IMR-90 (cell line): Measurements from ENCODE around the gene MFRP. TPM values are rescaled to one million over a fixed set of nuclear protein-coding genes. Genes with fewer than 3 reads are reported as not detected.

Source experiments
- ATAC-seq: fragments of 200-7000 bp; cut with Tn5 transposase; 2 replicates; pipeline ENCODE4 v1.9.1; 2020; ENCODE audit warnings: low read depth, mild to moderate bottlenecking, moderate library complexity
- BruUV-seq: library from RNA; stranded (reverse); fragments of 400-500 nt; replicated peaks from 2 replicates; lab custom pipeline; 2021; lab: Mats Ljungman, UMichigan
- CTCF ChIA-PET: fragments of 300-600 bp; formaldehyde crosslinking; extraction: SDS; loops from one replicate; lab custom pipeline; 2021; ENCODE audit warnings: antibody characterized with exemption; lab: Yijun Ruan, JAX
- POLR2A ChIA-PET: fragments of 300-600 bp; sonication (Branson Sonifier 250); formaldehyde crosslinking; loops from one replicate; lab custom pipeline; 2022; ENCODE audit warnings: antibody characterized with exemption; ENCODE audit not compliant: unreplicated experiment; lab: Charles Lee
- DNase-seq: peaks from one replicate; pipeline ENCODE4 v3.0.0; 2013
- H2AFZ ChIP-seq: replicated peaks from 2 replicates; pipeline ENCODE3; 2013; ENCODE audit warnings: low read length, mild to moderate bottlenecking; ENCODE audit not compliant: poor library complexity
- H2AK5ac ChIP-seq: 2 replicates; pipeline ENCODE4 v1.6.1; 2013; ENCODE audit warnings: low read depth, low read length, inconsistent platforms
- H2AK9ac ChIP-seq: replicated peaks from 2 replicates; pipeline ENCODE3; 2013; ENCODE audit warnings: mild to moderate bottlenecking, low read depth, low read length, moderate library complexity; ENCODE audit not compliant: poor library complexity
- H2BK120ac ChIP-seq: 2 replicates; pipeline ENCODE4 v1.6.1; 2013; ENCODE audit warnings: low read depth, low read length, inconsistent platforms
- H2BK15ac ChIP-seq: 3 replicates; pipeline ENCODE4 v1.6.1; 2013; ENCODE audit warnings: low read depth, low read length, inconsistent platforms
- H2BK20ac ChIP-seq: 2 replicates; pipeline ENCODE4 v1.6.1; 2013; ENCODE audit warnings: low read depth, mild to moderate bottlenecking, inconsistent platforms, low read length, moderate library complexity
- H2BK5ac ChIP-seq: 2 replicates; pipeline ENCODE4 v1.6.1; 2013; ENCODE audit warnings: mild to moderate bottlenecking, low read depth, low read length, inconsistent platforms; ENCODE audit not compliant: poor library complexity, severe bottlenecking
- H3K14ac ChIP-seq: replicated peaks from 2 replicates; pipeline ENCODE4 v1.6.1; 2013; ENCODE audit warnings: low read depth, low read length, inconsistent platforms
- H3K18ac ChIP-seq: 2 replicates; pipeline ENCODE4 v1.6.1; 2013; ENCODE audit warnings: low read depth, low read length, control low read depth
- H3K23ac ChIP-seq: 2 replicates; pipeline ENCODE4 v1.6.1; 2013; ENCODE audit warnings: low read depth, low read length, inconsistent platforms
- H3K27ac ChIP-seq: 2 replicates; pipeline ENCODE4 v1.5.1; 2013; ENCODE audit warnings: mild to moderate bottlenecking, control low read depth, low read length; ENCODE audit not compliant: insufficient read depth
- H3K27me3 ChIP-seq: 2 replicates; pipeline ENCODE4 v1.6.1; 2013; ENCODE audit warnings: low read length; ENCODE audit not compliant: control insufficient read depth, insufficient read depth
- H3K36me3 ChIP-seq: 2 replicates; pipeline ENCODE4 v1.6.1; 2013; ENCODE audit warnings: low read length, mixed read lengths; ENCODE audit not compliant: control insufficient read depth, insufficient read depth
- H3K4ac ChIP-seq: 2 replicates; pipeline ENCODE4 v1.6.1; 2013; ENCODE audit warnings: low read depth, low read length, inconsistent platforms
- H3K4me1 ChIP-seq: 2 replicates; pipeline ENCODE4 v1.6.1; 2013; ENCODE audit warnings: low read length, mixed read lengths; ENCODE audit not compliant: control insufficient read depth, insufficient read depth
- H3K4me2 ChIP-seq: 2 replicates; pipeline ENCODE4 v1.6.1; 2013; ENCODE audit warnings: low read depth, mild to moderate bottlenecking, control low read depth, low read length, moderate library complexity
- H3K4me3 ChIP-seq: 2 replicates; pipeline ENCODE4 v1.5.1; 2013; ENCODE audit warnings: low read depth, mild to moderate bottlenecking, control low read depth, low read length, moderate library complexity; ENCODE audit not compliant: insufficient read depth
- H3K56ac ChIP-seq: 2 replicates; pipeline ENCODE4 v1.6.1; 2013; ENCODE audit warnings: low read length, inconsistent platforms; ENCODE audit not compliant: insufficient read depth; ENCODE audit errors: extremely low read depth
- H3K79me1 ChIP-seq, 2 experiments: 2 replicates each; pipeline ENCODE4 v1.6.1; 2013; ENCODE audit warnings: low read length in 2 of 2, inconsistent platforms in 1 of 2, low read depth in 1 of 2
- H3K9ac ChIP-seq: 2 replicates; pipeline ENCODE4 v1.6.1; 2013; ENCODE audit warnings: low read depth, low read length, control low read depth
- H3K9me1 ChIP-seq: 2 replicates; pipeline ENCODE4 v1.6.1; 2013; ENCODE audit warnings: low read length, inconsistent platforms; ENCODE audit not compliant: insufficient read depth
- H3K9me3 ChIP-seq: 2 replicates; pipeline ENCODE4 v1.6.1; 2013; ENCODE audit warnings: low read length; ENCODE audit not compliant: control insufficient read depth, insufficient read depth
- H4K20me1 ChIP-seq: 2 replicates; pipeline ENCODE4 v1.6.1; 2013; ENCODE audit warnings: low read length, inconsistent platforms; ENCODE audit not compliant: insufficient read depth
- H4K5ac ChIP-seq: 2 replicates; pipeline ENCODE4 v1.6.1; 2013; ENCODE audit warnings: mild to moderate bottlenecking, low read depth, low read length, control low read depth
- H4K8ac ChIP-seq, 2 experiments: 2 replicates each; pipeline ENCODE4 v1.6.1; 2013; ENCODE audit warnings: low read depth in 2 of 2, low read length in 2 of 2, control low read depth in 1 of 2, inconsistent platforms in 1 of 2
- H4K91ac ChIP-seq: 2 replicates; pipeline ENCODE4 v1.6.1; 2013; ENCODE audit warnings: low read depth, low read length, inconsistent platforms; ENCODE audit not compliant: insufficient read depth
- RAD21 ChIP-seq: IDR thresholded peaks from 2 replicates; pipeline ENCODE4 v1.6.1; 2012; ENCODE audit warnings: low read length, improper control_type of control experiment
- RFX5 ChIP-seq: IDR thresholded peaks from 2 replicates; pipeline ENCODE4 v1.8.0; 2012; ENCODE audit warnings: low read depth, mild to moderate bottlenecking, low read length, moderate library complexity
- SMC3 ChIP-seq: fragments of 150-350 bp; IDR thresholded peaks from 2 replicates; pipeline ENCODE4 v1.6.1; 2016; ENCODE audit warnings: low read depth, mild to moderate bottlenecking, antibody characterized with exemption, low read length, moderate library complexity
- WGBS, 2 experiments: methylation state at CpG; one replicate each; pipeline versions ENCODE4 v1.1.5 to v1.1.7; 2013; ENCODE audit warnings: missing lambda C conversion rate in 2 of 2; ENCODE audit not compliant: insufficient read length in 1 of 2; ENCODE audit errors: extremely low coverage in 2 of 2; 5-methylcytosine and 5-hydroxymethylcytosine counted together
- dilution Hi-C: fragments of 300-500 bp; cut with HindIII; formaldehyde crosslinking; loops from one replicate; pipeline ENCODE4 v1.14.3; 2018; ENCODE audit warnings: low sequenced_read_pairs; ENCODE audit not compliant: unreplicated experiment
- in situ Hi-C: fragments of 300-500 bp; cut with MboI; formaldehyde crosslinking; loops from 3 replicates; pipeline ENCODE4 v1.14.3; 2019; ENCODE audit warnings: low sequenced_read_pairs, inconsistent platforms, mixed read lengths
- intact Hi-C: fragments of 100-400 bp; cut with micrococcal nuclease; formaldehyde crosslinking; loops from 2 replicates; pipeline ENCODE4 v1.10.0; 2022
- polyA plus RNA-seq, 3 experiments: library from polyadenylated mRNA; depleted of rRNA; stranded (reverse); fragments of >200 nt; gene quantifications; 2 replicates each; pipeline ENCODE4 v1.2.3, GENCODE V29; 2012; ENCODE audit warnings: low replicate concordance in 1 of 3
- total RNA-seq: library from RNA; depleted of rRNA; stranded (reverse); fragments of >200 nt; gene quantifications from 2 replicates; pipeline ENCODE4 v1.2.3, GENCODE V29; 2012
- TF ChIP-seq, protein P1 (sequence below): fragments of 150-350 bp; IDR thresholded peaks from 2 replicates; pipeline ENCODE4 v1.6.1; 2016; ENCODE audit warnings: low read depth, mild to moderate bottlenecking, low read length, moderate library complexity, borderline replicate concordance
- TF ChIP-seq, protein P2 (sequence below): conservative IDR thresholded peaks from 2 replicates; pipeline ENCODE4 v1.5.1; 2012; ENCODE audit warnings: mild to moderate bottlenecking, low read depth, low read length, improper control_type of control experiment

Gene MFRP
- total and polyA plus RNA-seq, 2 of the 4 experiments (the other 2 are of a cell fraction): not detected

DNA sequence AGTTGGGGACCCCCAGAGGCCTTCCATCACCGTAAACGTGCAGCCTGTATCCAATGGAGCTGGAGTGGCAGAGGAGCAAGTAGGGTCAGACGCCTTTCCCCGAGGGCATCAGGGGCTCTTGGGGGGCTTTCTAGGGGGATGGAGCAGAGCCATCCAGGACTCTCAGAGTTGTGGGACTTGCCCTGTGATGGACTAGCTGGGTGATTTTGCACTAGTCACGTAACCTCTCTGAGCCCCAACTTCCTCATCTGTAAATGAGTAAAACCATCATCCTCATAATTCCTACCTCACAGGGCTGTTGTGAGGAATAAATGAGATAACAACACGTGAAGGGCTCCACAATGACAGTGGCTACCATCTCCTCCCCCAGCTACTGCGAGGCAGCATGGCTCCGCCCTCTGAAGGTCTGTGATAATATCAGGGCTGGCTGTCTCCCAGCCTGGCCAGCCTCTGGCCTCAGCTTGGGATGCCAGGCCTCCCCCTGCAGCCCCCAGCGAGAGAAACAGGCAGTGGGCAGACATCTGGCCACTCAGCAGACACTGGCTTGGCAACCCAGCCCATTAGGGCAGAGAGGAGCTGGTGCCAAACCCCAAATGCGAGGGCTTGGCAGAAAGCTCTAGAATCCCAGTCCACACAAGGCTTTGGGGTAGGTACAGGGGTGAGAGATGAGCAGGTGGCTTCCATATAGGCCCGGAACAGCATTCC lies 28.3 kb upstream of the MFRP start (continued):
- TF ChIP-seq, protein P1, sequence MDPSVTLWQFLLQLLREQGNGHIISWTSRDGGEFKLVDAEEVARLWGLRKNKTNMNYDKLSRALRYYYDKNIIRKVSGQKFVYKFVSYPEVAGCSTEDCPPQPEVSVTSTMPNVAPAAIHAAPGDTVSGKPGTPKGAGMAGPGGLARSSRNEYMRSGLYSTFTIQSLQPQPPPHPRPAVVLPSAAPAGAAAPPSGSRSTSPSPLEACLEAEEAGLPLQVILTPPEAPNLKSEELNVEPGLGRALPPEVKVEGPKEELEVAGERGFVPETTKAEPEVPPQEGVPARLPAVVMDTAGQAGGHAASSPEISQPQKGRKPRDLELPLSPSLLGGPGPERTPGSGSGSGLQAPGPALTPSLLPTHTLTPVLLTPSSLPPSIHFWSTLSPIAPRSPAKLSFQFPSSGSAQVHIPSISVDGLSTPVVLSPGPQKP: no peak

DNA sequence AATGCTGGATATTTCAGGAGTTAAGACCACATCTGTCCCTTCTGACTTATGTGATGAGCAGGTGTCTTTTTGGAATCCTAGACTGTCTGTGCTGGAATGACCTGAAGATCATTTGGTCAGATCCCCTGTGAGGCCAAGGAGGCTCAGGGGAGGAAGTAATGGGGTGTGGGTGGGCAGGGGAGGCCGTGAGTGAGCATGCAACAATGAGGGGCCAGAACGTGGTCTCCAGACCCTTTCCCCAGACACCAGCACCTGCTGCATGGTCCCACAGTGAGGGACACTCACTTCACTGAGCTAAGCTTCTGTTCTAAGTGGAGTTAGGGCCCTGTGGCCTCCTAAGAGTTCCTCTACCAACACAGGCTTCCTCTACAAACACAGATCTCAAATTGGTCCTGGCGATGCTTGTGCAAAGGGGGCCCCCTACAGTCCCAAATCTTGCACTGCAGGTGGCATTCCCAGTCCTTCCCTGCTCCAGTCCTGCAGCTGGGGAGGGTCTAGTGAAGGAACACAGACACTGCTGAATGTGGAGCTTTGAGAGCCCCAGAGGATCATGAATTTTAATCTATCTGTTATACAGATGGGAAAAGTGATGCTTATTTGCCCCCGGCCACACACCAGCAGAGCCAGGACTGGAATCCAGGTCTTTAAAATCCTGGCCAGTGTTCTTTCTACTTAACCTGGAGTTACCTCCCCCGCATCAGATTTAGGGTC lies 27.6 kb upstream of the MFRP start:
- Histone ChIP-seq H4K20me1 (no peaks in the 10 kb centered on the region), H3K4me3 (no peak overlapping the region), H2AK9ac (peak overlapping the region; percentile 67), H2BK20ac (no peak overlapping the region), H2AFZ (peak overlapping the region; percentile 75), H3K9ac (no peak overlapping the region), H3K23ac (no peak overlapping the region), H3K36me3 (no peaks in the 10 kb centered on the region), H3K14ac (no peak overlapping the region), H2AK5ac (peak overlapping the region; percentile 50; the same call in 1 of the 2 replicates), H3K79me1 (no peaks in the 10 kb centered on the region), H3K18ac (no peak overlapping the region), H3K4me1 (peaks cover 24% of the 10 kb centered on the region), H3K27ac (no peak overlapping the region), H2BK15ac (no peak overlapping the region), H3K27me3 (no peaks in the 10 kb centered on the region), H3K9me3 (no peaks in the 10 kb centered on the region), H4K91ac (no peak overlapping the region), H2BK5ac (no peak overlapping the region), H3K9me1 (no peaks in the 10 kb centered on the region), H3K56ac (no peak overlapping the region), H4K8ac (peak overlapping the region in 1 of 2 experiments; percentile 12; a peak in 1 of 4 replicates), H3K4me2 (no peak overlapping the region), H2BK120ac (no peak overlapping the region; the same call in 1 of the 2 replicates), H4K5ac (no peak overlapping the region), H3K4ac (no peak overlapping the region)
- ChIA-PET CTCF (interaction anchor here (0.5 to 4.0 kb wide), 15 partner anchors 9 to 152 kb away, joined by 3 to 32 read pairs (median 3); partner anchors contain the start of gene C1QTNF5), POLR2A (no interaction called here)
- in situ Hi-C loops (loop anchor here (25.0 kb wide), 1 partner anchor 738 kb away; no protein-coding TSS in a partner anchor), dilution Hi-C loops (no loop called here), intact Hi-C loops (loop anchor here (1.0 kb wide), 2 partner anchors 18 to 36 kb away; no protein-coding TSS in a partner anchor)
- ATAC-seq (peak; percentile 81), DNase-seq (peak; percentile 75)
- no TSS peak for BruUV-seq
- WGBS, 2 experiments: no CpG with 5 or more reads among the region's 5 CpGs
- TF ChIP-seq, protein P2, sequence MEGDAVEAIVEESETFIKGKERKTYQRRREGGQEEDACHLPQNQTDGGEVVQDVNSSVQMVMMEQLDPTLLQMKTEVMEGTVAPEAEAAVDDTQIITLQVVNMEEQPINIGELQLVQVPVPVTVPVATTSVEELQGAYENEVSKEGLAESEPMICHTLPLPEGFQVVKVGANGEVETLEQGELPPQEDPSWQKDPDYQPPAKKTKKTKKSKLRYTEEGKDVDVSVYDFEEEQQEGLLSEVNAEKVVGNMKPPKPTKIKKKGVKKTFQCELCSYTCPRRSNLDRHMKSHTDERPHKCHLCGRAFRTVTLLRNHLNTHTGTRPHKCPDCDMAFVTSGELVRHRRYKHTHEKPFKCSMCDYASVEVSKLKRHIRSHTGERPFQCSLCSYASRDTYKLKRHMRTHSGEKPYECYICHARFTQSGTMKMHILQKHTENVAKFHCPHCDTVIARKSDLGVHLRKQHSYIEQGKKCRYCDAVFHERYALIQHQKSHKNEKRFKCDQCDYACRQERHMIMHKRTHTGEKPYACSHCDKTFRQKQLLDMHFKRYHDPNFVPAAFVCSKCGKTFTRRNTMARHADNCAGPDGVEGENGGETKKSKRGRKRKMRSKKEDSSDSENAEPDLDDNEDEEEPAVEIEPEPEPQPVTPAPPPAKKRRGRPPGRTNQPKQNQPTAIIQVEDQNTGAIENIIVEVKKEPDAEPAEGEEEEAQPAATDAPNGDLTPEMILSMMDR: peak; percentile 97
- no peak for TF ChIP-seq RFX5
- TF ChIP-seq SMC3: peak; percentile 77
- peak; percentile 93 for TF ChIP-seq RAD21
